ENCODE data around the gene ZC3H4. TPM values are rescaled to one million over a fixed set of nuclear protein-coding genes. Genes with fewer than 3 reads are reported as not detected.
A peak's percentile ranks its signal among the peaks of the same experiment; 100 is the strongest.

Gene ZC3H4
- total RNA-seq, 1 donor from 2014 or later, result 43.5 TPM

GRCh38 chr19:47024502-47024901 lies 89.1 kb downstream of the ZC3H4 start:
- peaks cover 2% of the 10 kb centered on the region for H3K36me3 Mint-ChIP-seq (ENCODE audit: low read depth)
- no peak for DNase-seq (ENCODE audit: low spot score)
- peaks cover 29% of the 10 kb centered on the region for H3K27me3 Mint-ChIP-seq (ENCODE audit: low read depth)
- peaks cover 8% of the 10 kb centered on the region for H3K4me1 Mint-ChIP-seq (ENCODE audit: low read depth)
- no peak overlapping the region for H3K27ac Mint-ChIP-seq (ENCODE audit: unreplicated experiment)
- TF ChIP-seq, protein P1, sequence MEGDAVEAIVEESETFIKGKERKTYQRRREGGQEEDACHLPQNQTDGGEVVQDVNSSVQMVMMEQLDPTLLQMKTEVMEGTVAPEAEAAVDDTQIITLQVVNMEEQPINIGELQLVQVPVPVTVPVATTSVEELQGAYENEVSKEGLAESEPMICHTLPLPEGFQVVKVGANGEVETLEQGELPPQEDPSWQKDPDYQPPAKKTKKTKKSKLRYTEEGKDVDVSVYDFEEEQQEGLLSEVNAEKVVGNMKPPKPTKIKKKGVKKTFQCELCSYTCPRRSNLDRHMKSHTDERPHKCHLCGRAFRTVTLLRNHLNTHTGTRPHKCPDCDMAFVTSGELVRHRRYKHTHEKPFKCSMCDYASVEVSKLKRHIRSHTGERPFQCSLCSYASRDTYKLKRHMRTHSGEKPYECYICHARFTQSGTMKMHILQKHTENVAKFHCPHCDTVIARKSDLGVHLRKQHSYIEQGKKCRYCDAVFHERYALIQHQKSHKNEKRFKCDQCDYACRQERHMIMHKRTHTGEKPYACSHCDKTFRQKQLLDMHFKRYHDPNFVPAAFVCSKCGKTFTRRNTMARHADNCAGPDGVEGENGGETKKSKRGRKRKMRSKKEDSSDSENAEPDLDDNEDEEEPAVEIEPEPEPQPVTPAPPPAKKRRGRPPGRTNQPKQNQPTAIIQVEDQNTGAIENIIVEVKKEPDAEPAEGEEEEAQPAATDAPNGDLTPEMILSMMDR (IDR thresholded peaks at IDR 0.05), result no peak
- no peaks in the 10 kb centered on the region for H3K9me3 Mint-ChIP-seq (ENCODE audit: low read depth)
- H3K4me3 Mint-ChIP-seq (ENCODE audit: unreplicated experiment), result no peak overlapping the region

GRCh38 chr19:47023448-47023794 lies 90.2 kb downstream of the ZC3H4 start:
- DNase-seq (ENCODE audit: low spot score), result no peak
- Mint-ChIP-seq H3K27ac (ENCODE audit: unreplicated experiment) (no peak overlapping the region), H3K4me1 (ENCODE audit: low read depth) (peaks cover 8% of the 10 kb centered on the region), H3K9me3 (ENCODE audit: low read depth) (no peaks in the 10 kb centered on the region), H3K4me3 (ENCODE audit: unreplicated experiment) (no peak overlapping the region), H3K27me3 (ENCODE audit: low read depth) (peaks cover 29% of the 10 kb centered on the region), H3K36me3 (ENCODE audit: low read depth) (peaks cover 2% of the 10 kb centered on the region)
- TF ChIP-seq, protein P1 (IDR thresholded peaks at IDR 0.05), result no peak

- Mint-ChIP-seq H3K4me3 (ENCODE audit: unreplicated experiment) (no peak overlapping the region), H3K27me3 (ENCODE audit: low read depth) (peaks cover 25% of the 10 kb centered on the region)
- TF ChIP-seq, protein P1 (IDR thresholded peaks at IDR 0.05), result peak; percentile 11
These were observed 90.8 kb downstream of the ZC3H4 start for GRCh38 chr19:47022541-47023447.

DNA sequence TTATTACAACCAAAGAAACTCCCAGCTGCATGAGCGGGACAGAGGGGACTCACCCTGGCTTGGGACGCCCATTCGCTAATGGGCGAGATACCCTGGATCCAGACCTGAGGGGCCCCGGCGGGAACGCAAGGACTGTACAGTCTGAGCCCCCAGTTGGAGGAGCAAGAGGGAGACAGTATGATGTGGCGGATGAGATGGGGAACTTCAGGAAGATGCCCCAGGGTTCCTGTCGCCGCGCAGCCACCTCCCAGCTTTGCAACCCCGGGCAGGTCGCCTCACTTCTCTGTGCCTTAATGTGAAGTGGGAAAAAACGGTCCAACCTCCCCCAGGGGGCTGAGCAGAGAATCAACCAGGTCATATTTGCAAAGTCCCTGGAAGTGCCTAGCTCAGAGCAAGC lies 91.4 kb downstream of the ZC3H4 start:
- Mint-ChIP-seq H3K27ac (ENCODE audit: unreplicated experiment) (no peak overlapping the region), H3K9me3 (ENCODE audit: low read depth) (no peaks in the 10 kb centered on the region), H3K4me1 (ENCODE audit: low read depth) (peaks cover 8% of the 10 kb centered on the region), H3K4me3 (ENCODE audit: unreplicated experiment) (no peak overlapping the region), H3K36me3 (ENCODE audit: low read depth) (peaks cover 2% of the 10 kb centered on the region), H3K27me3 (ENCODE audit: low read depth) (peaks cover 22% of the 10 kb centered on the region)
- no peak for DNase-seq (ENCODE audit: low spot score)
- TF ChIP-seq, protein P1 (IDR thresholded peaks at IDR 0.05), result no peak

More at GRCh38 chr19:47022541-47023447, 90.8 kb downstream of the ZC3H4 start:
- H3K4me1 Mint-ChIP-seq (ENCODE audit: low read depth), result peaks cover 8% of the 10 kb centered on the region
- peaks cover 2% of the 10 kb centered on the region for H3K36me3 Mint-ChIP-seq (ENCODE audit: low read depth)
- H3K9me3 Mint-ChIP-seq (ENCODE audit: low read depth), result no peaks in the 10 kb centered on the region
- no peak for DNase-seq (ENCODE audit: low spot score)
- H3K27ac Mint-ChIP-seq (ENCODE audit: unreplicated experiment), result no peak overlapping the region

DNA sequence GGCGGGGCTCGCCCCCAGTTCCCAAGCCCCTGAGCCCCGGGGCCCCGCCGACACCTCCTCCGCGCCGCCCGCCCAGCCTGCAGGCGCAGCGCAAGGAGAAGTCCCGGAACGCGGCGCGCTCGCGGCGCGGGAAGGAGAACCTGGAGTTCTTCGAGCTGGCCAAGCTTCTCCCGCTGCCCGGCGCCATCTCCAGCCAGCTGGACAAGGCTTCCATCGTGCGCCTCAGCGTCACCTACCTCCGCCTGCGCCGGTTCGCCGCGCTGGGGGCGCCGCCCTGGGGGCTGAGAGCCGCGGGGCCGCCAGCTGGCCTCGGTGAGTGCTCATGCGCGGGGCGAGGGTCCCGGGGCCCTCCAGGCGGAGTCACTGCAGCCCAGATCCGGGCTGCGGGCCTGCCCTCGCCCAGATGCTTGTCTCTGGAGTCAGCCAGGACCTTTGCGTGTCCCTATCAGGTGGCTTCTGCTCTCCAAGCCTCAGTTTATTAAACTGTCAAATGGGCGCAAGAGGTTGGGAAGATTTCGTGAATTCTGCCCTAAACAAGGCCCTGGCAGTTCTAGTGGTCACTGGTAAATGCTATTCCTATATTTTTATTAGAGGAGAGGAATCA lies 91.9 kb downstream of the ZC3H4 start:
- Mint-ChIP-seq H3K9me3 (ENCODE audit: low read depth) (no peaks in the 10 kb centered on the region), H3K36me3 (ENCODE audit: low read depth) (peaks cover 2% of the 10 kb centered on the region), H3K4me1 (ENCODE audit: low read depth) (peaks cover 8% of the 10 kb centered on the region), H3K27me3 (ENCODE audit: low read depth) (peaks cover 22% of the 10 kb centered on the region), H3K27ac (ENCODE audit: unreplicated experiment) (no peak overlapping the region), H3K4me3 (ENCODE audit: unreplicated experiment) (peak overlapping the region; percentile 68)
- TF ChIP-seq, protein P1 (IDR thresholded peaks at IDR 0.05), result no peak
- DNase-seq (ENCODE audit: low spot score), result no peak

Measured in chondrocyte (in vitro differentiated cells).